ENCODE measurements around the gene CDH5. TPM values are rescaled to one million over a fixed set of nuclear protein-coding genes. Genes with fewer than 3 reads are reported as not detected.

CDH5 gene
- total and polyA plus RNA-seq, 12 donors = 39.4 to 81.2 (median 52.9) TPM

DNA sequence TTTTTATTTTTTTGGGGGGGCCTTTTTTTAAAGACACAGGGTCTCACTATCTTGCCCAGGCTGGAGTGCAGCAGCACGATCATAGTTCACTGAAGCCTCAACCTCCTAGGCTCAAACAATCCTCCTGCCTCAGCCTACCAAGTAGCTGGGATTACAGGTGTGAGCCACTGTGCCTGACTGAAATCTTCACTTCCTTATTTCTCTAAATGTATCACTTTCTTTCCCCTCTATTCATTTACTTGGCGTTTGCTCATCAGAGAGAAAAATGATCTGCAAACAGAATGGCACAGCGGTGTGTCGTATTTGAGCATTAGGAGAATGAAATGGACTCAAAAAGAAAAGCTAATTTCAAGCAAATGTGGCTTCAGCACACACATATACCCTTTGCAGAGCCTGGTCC lies 44.3 kb upstream of the CDH5 start:
- Histone ChIP-seq H3K36me3 (no peaks in the 10 kb centered on the region), H3K4me3 (no peak overlapping the region), H3K27me3 (peaks cover 0 to 24% (median 0%) of the 10 kb centered on the region in 7 donors), H3K9me3 (no peaks in the 10 kb centered on the region), H3K4me1 (no peaks in the 10 kb centered on the region), H3K27ac (no peak overlapping the region)
- ATAC-seq = no peak
- TF ChIP-seq, protein P1, sequence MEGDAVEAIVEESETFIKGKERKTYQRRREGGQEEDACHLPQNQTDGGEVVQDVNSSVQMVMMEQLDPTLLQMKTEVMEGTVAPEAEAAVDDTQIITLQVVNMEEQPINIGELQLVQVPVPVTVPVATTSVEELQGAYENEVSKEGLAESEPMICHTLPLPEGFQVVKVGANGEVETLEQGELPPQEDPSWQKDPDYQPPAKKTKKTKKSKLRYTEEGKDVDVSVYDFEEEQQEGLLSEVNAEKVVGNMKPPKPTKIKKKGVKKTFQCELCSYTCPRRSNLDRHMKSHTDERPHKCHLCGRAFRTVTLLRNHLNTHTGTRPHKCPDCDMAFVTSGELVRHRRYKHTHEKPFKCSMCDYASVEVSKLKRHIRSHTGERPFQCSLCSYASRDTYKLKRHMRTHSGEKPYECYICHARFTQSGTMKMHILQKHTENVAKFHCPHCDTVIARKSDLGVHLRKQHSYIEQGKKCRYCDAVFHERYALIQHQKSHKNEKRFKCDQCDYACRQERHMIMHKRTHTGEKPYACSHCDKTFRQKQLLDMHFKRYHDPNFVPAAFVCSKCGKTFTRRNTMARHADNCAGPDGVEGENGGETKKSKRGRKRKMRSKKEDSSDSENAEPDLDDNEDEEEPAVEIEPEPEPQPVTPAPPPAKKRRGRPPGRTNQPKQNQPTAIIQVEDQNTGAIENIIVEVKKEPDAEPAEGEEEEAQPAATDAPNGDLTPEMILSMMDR (IDR thresholded peaks at IDR 0.05) = no peak
- DNase-seq = no peak
- intact Hi-C loops (cut with DNase I) = no loop called here
- 69 to 79% methylated on average over 4 of the region's 4 CpGs for WGBS, 2 donors

DNA sequence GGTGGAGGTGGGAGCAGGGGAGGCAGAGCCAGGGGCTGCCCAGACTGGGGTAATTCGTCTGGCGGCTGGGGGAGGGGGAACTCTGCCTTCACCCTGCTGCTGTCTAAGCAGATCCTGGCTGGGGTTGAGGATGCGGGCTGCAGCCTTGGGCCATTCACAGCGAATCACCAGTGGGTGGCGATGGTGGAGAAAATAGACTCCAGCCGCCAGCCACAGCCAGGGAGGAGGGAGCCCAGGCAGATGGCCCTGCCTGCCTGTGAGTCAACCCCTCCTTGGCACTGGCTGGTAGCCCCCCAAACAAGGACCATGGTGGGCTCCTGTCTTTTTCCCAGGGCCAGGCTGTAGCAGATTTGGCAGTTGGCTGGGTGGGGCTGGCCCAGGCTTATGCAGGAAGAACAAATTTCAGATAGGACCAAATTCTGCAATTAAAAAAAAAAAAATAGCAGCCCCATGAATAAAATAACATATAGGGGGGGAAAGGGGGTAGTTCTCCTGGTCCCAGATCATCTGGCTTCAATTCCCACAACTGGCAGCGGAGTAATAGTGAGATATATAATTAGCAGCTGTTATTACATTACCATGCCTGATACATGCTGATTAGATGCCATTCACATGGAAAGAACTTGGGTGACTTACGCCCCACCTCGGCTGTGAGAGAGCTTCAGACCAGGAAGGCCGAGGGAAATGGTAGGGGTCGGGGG lies 41.5 kb upstream of the CDH5 start:
- H3K36me3 ChIP-seq = no peaks in the 10 kb centered on the region
- no peaks in the 10 kb centered on the region for H3K4me1 ChIP-seq
- H3K4me3 ChIP-seq = no peak overlapping the region
- intact Hi-C loops (cut with DNase I) = no loop called here
- no peaks in the 10 kb centered on the region for H3K9me3 ChIP-seq
- peaks cover 0 to 17% (median 0%) of the 10 kb centered on the region in 7 donors for H3K27me3 ChIP-seq
- 67 to 75% methylated on average over 11 of the region's 11 CpGs for WGBS, 2 donors
- no peak for DNase-seq
- no peak for ATAC-seq
- H3K27ac ChIP-seq = no peak overlapping the region
- TF ChIP-seq, protein P1 (IDR thresholded peaks at IDR 0.05) = no peak

DNA sequence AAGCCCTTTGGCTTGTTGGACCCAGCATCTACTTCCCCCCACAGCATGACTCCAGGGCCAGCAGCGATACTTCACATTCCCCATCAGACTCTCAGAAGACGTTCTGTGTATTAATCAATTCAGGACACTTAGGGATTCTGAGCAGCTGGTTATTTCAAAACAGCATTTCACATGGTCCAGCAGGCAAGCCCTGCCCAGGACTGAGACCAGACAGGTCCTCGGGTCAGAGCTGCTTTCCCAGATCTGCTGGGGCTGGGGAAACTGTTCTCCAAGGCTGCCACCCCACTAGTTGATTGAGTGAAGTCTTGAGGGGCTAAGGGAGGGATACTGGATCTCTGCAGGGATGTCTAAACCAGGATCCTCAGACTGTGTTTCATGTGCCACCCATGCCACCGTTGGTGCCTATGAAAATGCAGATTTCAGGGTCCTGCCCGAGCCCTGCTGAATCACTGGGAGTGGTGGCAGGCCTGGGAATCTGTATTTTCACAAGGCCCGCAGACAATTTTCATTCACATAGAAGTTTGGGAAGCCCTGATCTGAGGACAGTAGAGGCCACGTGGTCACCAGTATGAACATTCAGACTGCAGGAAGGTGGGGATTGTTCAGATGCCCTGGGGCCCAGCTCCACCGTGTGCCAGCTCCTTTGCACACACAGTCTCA lies 40.6 kb upstream of the CDH5 start:
- ATAC-seq (no peak), DNase-seq (no peak)
- Histone ChIP-seq H3K36me3 (no peaks in the 10 kb centered on the region), H3K9me3 (no peaks in the 10 kb centered on the region), H3K27me3 (peaks cover 0 to 17% (median 0%) of the 10 kb centered on the region in 7 donors), H3K4me1 (no peaks in the 10 kb centered on the region), H3K27ac (no peak overlapping the region), H3K4me3 (no peak overlapping the region)
- TF ChIP-seq, protein P1 (IDR thresholded peaks at IDR 0.05) = no peak
- 80 to 91% methylated on average over 8 of the region's 8 CpGs for WGBS, 2 donors
- intact Hi-C loops (cut with DNase I) = no loop called here

DNA sequence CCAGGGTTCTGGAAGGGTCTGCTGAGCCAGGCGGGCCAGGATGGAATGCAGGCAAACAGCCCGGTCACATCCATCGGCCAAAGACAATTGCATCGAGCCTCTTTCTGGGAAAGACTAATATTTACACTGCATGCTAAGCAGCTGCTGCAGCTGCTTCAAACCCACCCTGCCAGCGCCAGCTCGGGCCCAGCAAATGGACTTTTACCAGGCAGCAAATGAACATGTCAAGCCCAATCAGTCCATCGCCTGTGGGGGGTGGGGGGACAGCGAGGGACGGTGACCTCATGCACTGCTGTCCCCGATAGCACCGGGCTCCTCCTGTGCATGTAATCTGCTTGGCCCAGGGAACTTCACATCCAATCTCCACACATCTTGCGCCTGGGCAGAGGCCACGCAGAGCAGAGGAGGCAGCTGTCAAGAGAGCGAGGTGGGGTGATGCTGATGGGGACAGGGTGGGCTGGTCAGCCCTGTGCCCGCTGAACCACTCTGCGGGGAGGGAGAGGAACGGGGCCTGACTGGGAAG lies 39.4 kb upstream of the CDH5 start:
- 70 to 71% methylated on average over 17 of the region's 17 CpGs for WGBS, 2 donors
- DNase-seq (no peak), ATAC-seq (peak in 3 of 8 donors; percentile 23 to 29 (median 28))
- Histone ChIP-seq H3K36me3 (no peaks in the 10 kb centered on the region), H3K9me3 (no peaks in the 10 kb centered on the region), H3K27me3 (peaks cover 0 to 17% (median 0%) of the 10 kb centered on the region in 7 donors), H3K27ac (no peak overlapping the region), H3K4me1 (no peaks in the 10 kb centered on the region), H3K4me3 (no peak overlapping the region)
- intact Hi-C loops (cut with DNase I) = no loop called here
- TF ChIP-seq, protein P1 (IDR thresholded peaks at IDR 0.05) = no peak

Measured in heart right ventricle (tissue), 16 donors.